ENCODE measurements around the gene TARBP1.

- TF ChIP-seq CTCF (IDR thresholded peaks at IDR 0.05): no peak
- no peak for TF ChIP-seq MYC (IDR thresholded peaks at IDR 0.05; ENCODE audit: borderline replicate concordance, low read length)
- TF ChIP-seq CHD2 (IDR thresholded peaks at IDR 0.05; ENCODE audit: low read length, partially characterized antibody): no peak
- TF ChIP-seq EP300 (IDR thresholded peaks at IDR 0.05): no peak
- no peak for TF ChIP-seq RCOR1 (IDR thresholded peaks at IDR 0.05; ENCODE audit: low read depth, low read length)
- TF ChIP-seq RAD21 (conservative IDR thresholded peaks at IDR 0.05 in 1 of 2, IDR thresholded peaks at IDR 0.05 in 1 of 2): no peak
- no peak for TF ChIP-seq CEBPB (IDR thresholded peaks at IDR 0.05)
- TF ChIP-seq ESRRA (IDR thresholded peaks at IDR 0.05; ENCODE audit: borderline replicate concordance, low read length): no peak
- TF ChIP-seq HDAC2 (IDR thresholded peaks at IDR 0.05): no peak
- TF ChIP-seq POLR2AphosphoS2 (conservative IDR thresholded peaks at IDR 0.05; ENCODE audit: low read length): no peak
- TF ChIP-seq HEYL (CRISPR knock-in tag; IDR thresholded peaks at IDR 0.05): no peak
- TF ChIP-seq FOSB (CRISPR knock-in tag; IDR thresholded peaks at IDR 0.05): no peak
- TF ChIP-seq, protein P1, sequence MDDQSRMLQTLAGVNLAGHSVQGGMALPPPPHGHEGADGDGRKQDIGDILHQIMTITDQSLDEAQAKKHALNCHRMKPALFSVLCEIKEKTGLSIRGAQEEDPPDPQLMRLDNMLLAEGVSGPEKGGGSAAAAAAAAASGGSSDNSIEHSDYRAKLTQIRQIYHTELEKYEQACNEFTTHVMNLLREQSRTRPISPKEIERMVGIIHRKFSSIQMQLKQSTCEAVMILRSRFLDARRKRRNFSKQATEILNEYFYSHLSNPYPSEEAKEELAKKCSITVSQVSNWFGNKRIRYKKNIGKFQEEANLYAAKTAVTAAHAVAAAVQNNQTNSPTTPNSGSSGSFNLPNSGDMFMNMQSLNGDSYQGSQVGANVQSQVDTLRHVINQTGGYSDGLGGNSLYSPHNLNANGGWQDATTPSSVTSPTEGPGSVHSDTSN (IDR thresholded peaks at IDR 0.05): no peak
Measured at GRCh38 chr1:234504969-234505768, 26.2 kb upstream of the TARBP1 start.
